Measurements from ENCODE around the gene MFSD8.

GRCh38 chr4:127957105-127957504, 7.9 kb downstream of the MFSD8 start:
- TF ChIP-seq, protein P1, sequence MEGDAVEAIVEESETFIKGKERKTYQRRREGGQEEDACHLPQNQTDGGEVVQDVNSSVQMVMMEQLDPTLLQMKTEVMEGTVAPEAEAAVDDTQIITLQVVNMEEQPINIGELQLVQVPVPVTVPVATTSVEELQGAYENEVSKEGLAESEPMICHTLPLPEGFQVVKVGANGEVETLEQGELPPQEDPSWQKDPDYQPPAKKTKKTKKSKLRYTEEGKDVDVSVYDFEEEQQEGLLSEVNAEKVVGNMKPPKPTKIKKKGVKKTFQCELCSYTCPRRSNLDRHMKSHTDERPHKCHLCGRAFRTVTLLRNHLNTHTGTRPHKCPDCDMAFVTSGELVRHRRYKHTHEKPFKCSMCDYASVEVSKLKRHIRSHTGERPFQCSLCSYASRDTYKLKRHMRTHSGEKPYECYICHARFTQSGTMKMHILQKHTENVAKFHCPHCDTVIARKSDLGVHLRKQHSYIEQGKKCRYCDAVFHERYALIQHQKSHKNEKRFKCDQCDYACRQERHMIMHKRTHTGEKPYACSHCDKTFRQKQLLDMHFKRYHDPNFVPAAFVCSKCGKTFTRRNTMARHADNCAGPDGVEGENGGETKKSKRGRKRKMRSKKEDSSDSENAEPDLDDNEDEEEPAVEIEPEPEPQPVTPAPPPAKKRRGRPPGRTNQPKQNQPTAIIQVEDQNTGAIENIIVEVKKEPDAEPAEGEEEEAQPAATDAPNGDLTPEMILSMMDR (conservative IDR thresholded peaks at IDR 0.05 in 1 of 2, IDR thresholded peaks at IDR 0.05 in 1 of 2; ENCODE audit: extremely low read depth in 1 of 2, insufficient read depth in 1 of 2, low read depth in 1 of 2, low read length in 2 of 2) = no peak
- TF ChIP-seq EZH2 (IDR thresholded peaks at IDR 0.05; ENCODE audit: borderline replicate concordance, low read length) = no peak
